H1 (cell line): ENCODE results near the gene PHACTR1. TPM values are rescaled to one million over a fixed set of nuclear protein-coding genes. Genes with fewer than 3 reads are reported as not detected.

Source experiments
- CTCF ChIA-PET: fragments of 300-600 bp; sonication (Branson Sonifier 250); formaldehyde crosslinking; loops from one replicate; lab custom pipeline; 2021; ENCODE audit not compliant: partially characterized antibody; lab: Charles Lee
- POLR2A ChIA-PET: fragments of 300-600 bp; sonication (Branson Sonifier 250); formaldehyde crosslinking; loops from one replicate; lab custom pipeline; 2021; ENCODE audit warnings: inconsistent platforms; ENCODE audit not compliant: partially characterized antibody; lab: Charles Lee
- DNase-seq, 2 experiments: peaks; one replicate each; pipeline versions ENCODE4 v3.0.0 to v3.0.0-alpha.2; 2010 to 2022; ENCODE audit warnings: low spot score in 2 of 2, low read depth in 1 of 2, mixed read lengths in 1 of 2
- FAIRE-seq: peaks from 2 replicates; lab custom pipeline; 2011; peaks lifted over from hg19 to GRCh38; lab: Jason Lieb, UNC
- H2AFZ ChIP-seq: 2 replicates; pipeline ENCODE4 v1.8.1; 2012; ENCODE audit warnings: low read length, inconsistent platforms
- H2AK5ac ChIP-seq: 2 replicates; pipeline ENCODE4 v1.6.1; 2013; ENCODE audit warnings: low read depth, low read length
- H2BK120ac ChIP-seq: replicated peaks from 2 replicates; pipeline ENCODE3; 2013; ENCODE audit warnings: low read depth, low read length, inconsistent platforms
- H2BK12ac ChIP-seq: 2 replicates; pipeline ENCODE4 v1.6.1; 2013; ENCODE audit warnings: low read depth, low read length
- H2BK15ac ChIP-seq: 2 replicates; pipeline ENCODE4 v1.6.1; 2013; ENCODE audit warnings: low read length
- H2BK20ac ChIP-seq: 2 replicates; pipeline ENCODE4 v1.6.1; 2013; ENCODE audit warnings: low read length
- H2BK5ac ChIP-seq: 2 replicates; pipeline ENCODE4 v1.6.1; 2013; ENCODE audit warnings: low read depth, low read length
- H3K14ac ChIP-seq: 2 replicates; pipeline ENCODE4 v1.6.1; 2013; ENCODE audit warnings: inconsistent platforms; ENCODE audit not compliant: insufficient read length
- H3K18ac ChIP-seq: 2 replicates; pipeline ENCODE4 v1.6.1; 2013; ENCODE audit warnings: low read length; ENCODE audit errors: extremely low read depth
- H3K23ac ChIP-seq: 2 replicates; pipeline ENCODE4 v1.6.1; 2013; ENCODE audit warnings: inconsistent platforms; ENCODE audit not compliant: insufficient read length
- H3K23me2 ChIP-seq: 2 replicates; pipeline ENCODE4 v1.6.1; 2013; ENCODE audit warnings: low read depth, low read length
- H3K27ac ChIP-seq: 2 replicates; pipeline ENCODE4 v1.6.1; 2011; ENCODE audit warnings: low read depth, low read length, inconsistent platforms
- H3K27me3 ChIP-seq, 4 experiments: replicated peaks in 1 of 4; 1 replicate in 1 of 4; 2 replicates in 3 of 4; pipeline versions ENCODE4 v1.6.1 to v1.8.1; 2011 to 2013; ENCODE audit warnings: low read length in 3 of 4, mild to moderate bottlenecking in 3 of 4, inconsistent platforms in 2 of 4, mixed read lengths in 2 of 4, moderate library complexity in 1 of 4; ENCODE audit not compliant: control insufficient read depth in 3 of 4, insufficient read depth in 3 of 4; ENCODE audit errors: extremely low read depth in 1 of 4
- H3K36me3 ChIP-seq, 4 experiments: 2 replicates each; pipeline versions ENCODE4 v1.6.1 to v1.8.1; 2011 to 2013; ENCODE audit warnings: mild to moderate bottlenecking in 4 of 4, low read length in 3 of 4, moderate library complexity in 2 of 4, control low read depth in 1 of 4, inconsistent platforms in 1 of 4; ENCODE audit not compliant: insufficient read depth in 4 of 4, control insufficient read depth in 2 of 4
- H3K4ac ChIP-seq: replicated peaks from 2 replicates; pipeline ENCODE3; 2013; ENCODE audit warnings: low read length, low read depth, mixed read lengths, inconsistent platforms; ENCODE audit not compliant: insufficient read length
- H3K4me1 ChIP-seq, 4 experiments: replicated peaks in 1 of 4; 1 replicate in 1 of 4; 2 replicates in 3 of 4; pipeline versions ENCODE4 v1.6.1 to v1.8.1; 2011 to 2013; ENCODE audit warnings: low read length in 3 of 4, inconsistent platforms in 2 of 4, mixed read lengths in 1 of 4; ENCODE audit not compliant: insufficient read depth in 4 of 4, control insufficient read depth in 3 of 4
- H3K4me2 ChIP-seq, 2 experiments: 2 replicates each; pipeline versions ENCODE4 v1.6.1 to v1.8.1; 2011 to 2013; ENCODE audit warnings: low read depth in 2 of 2, low read length in 2 of 2, control low read depth in 1 of 2, inconsistent platforms in 1 of 2, mild to moderate bottlenecking in 1 of 2; ENCODE audit not compliant: insufficient read depth in 1 of 2
- H3K4me3 ChIP-seq, 4 experiments: fragments of 200-600, 300-600 bp in 1 of 4; sonication (generic), shearing (Covaris generic), sonication (Bioruptor Twin) in 1 of 4; 2 replicates each; pipeline versions ENCODE4 v1.5.1 to v1.8.1; 2011 to 2016; ENCODE audit warnings: low read length in 4 of 4, low read depth in 3 of 4, control low read depth in 2 of 4, inconsistent platforms in 2 of 4, mild to moderate bottlenecking in 2 of 4, mixed read lengths in 1 of 4, moderate library complexity in 1 of 4; ENCODE audit not compliant: insufficient read depth in 2 of 4; ENCODE audit errors: extremely low read depth in 1 of 4
- H3K56ac ChIP-seq: replicated peaks from 2 replicates; pipeline ENCODE3; 2013; ENCODE audit warnings: low read depth, mild to moderate bottlenecking, mixed read lengths, low read length, inconsistent platforms; ENCODE audit not compliant: insufficient read length
- H3K79me1 ChIP-seq: 2 replicates; pipeline ENCODE4 v1.6.1; 2013; ENCODE audit warnings: low read depth, low read length, control low read depth
- H3K79me2 ChIP-seq, 2 experiments: 2 replicates each; pipeline versions ENCODE4 v1.6.1 to v1.8.1; 2012 to 2013; ENCODE audit warnings: low read length in 2 of 2, mild to moderate bottlenecking in 2 of 2, inconsistent platforms in 1 of 2; ENCODE audit not compliant: insufficient read depth in 2 of 2, control insufficient read depth in 1 of 2
- H3K9ac ChIP-seq, 4 experiments: replicated peaks in 1 of 4; 1 replicate in 1 of 4; 2 replicates in 3 of 4; pipeline versions ENCODE4 v1.6.1 to v1.8.1; 2011 to 2013; ENCODE audit warnings: low read depth in 3 of 4, low read length in 3 of 4, control low read depth in 2 of 4, mild to moderate bottlenecking in 2 of 4, moderate library complexity in 2 of 4, inconsistent platforms in 1 of 4; ENCODE audit errors: extremely low read depth in 1 of 4
- H3K9me3 ChIP-seq, 2 experiments: 2 replicates each; pipeline versions ENCODE4 v1.6.1 to v1.8.1; 2012 to 2013; ENCODE audit warnings: mild to moderate bottlenecking in 2 of 2, moderate library complexity in 2 of 2, control low read depth in 1 of 2, inconsistent platforms in 1 of 2, low read depth in 1 of 2, low read length in 1 of 2, mixed read lengths in 1 of 2; ENCODE audit not compliant: insufficient read depth in 2 of 2
- H4K20me1 ChIP-seq, 2 experiments: replicated peaks in 1 of 2; 2 replicates each; pipeline versions ENCODE3 to v1.8.1; 2011 to 2013; ENCODE audit warnings: inconsistent platforms in 2 of 2, low read length in 2 of 2, mild to moderate bottlenecking in 1 of 2; ENCODE audit not compliant: insufficient read depth in 2 of 2, control insufficient read depth in 1 of 2
- H4K5ac ChIP-seq: 2 replicates; pipeline ENCODE4 v1.6.1; 2013; ENCODE audit warnings: low read length, low read depth, mixed read lengths, inconsistent platforms; ENCODE audit not compliant: insufficient read length
- H4K8ac ChIP-seq: 2 replicates; pipeline ENCODE4 v1.8.0; 2013; ENCODE audit warnings: mild to moderate bottlenecking, moderate library complexity, low read length, inconsistent platforms; ENCODE audit not compliant: insufficient read depth; ENCODE audit errors: extremely low read depth
- H4K91ac ChIP-seq: replicated peaks from 2 replicates; pipeline ENCODE3; 2013; ENCODE audit warnings: low read length, mixed read lengths, inconsistent platforms; ENCODE audit not compliant: insufficient read length
- CTCF ChIP-seq, 3 experiments: IDR thresholded peaks; 1 replicate in 2 of 3; 2 replicates in 1 of 3; pipeline versions ENCODE4 v1.5.1 to v1.6.1; 2011; ENCODE audit warnings: low read length in 3 of 3, mild to moderate bottlenecking in 3 of 3, inconsistent platforms in 2 of 3, low read depth in 1 of 3, moderate library complexity in 1 of 3; ENCODE audit not compliant: insufficient read depth in 1 of 3; ENCODE audit errors: control extremely low read depth in 1 of 3
- RAD21 ChIP-seq, 2 experiments: IDR thresholded peaks in 1 of 2; conservative IDR thresholded peaks in 1 of 2; 2 replicates each; pipeline ENCODE4 v1.6.1; 2011; ENCODE audit warnings: low read depth in 2 of 2, low read length in 2 of 2, improper control_type of control experiment in 1 of 2, inconsistent platforms in 1 of 2, mild to moderate bottlenecking in 1 of 2, moderate library complexity in 1 of 2
- ZNF274 ChIP-seq: IDR thresholded peaks from 2 replicates; pipeline ENCODE4 v1.7.0; 2012; ENCODE audit warnings: low read length, borderline replicate concordance; ENCODE audit errors: extremely low read depth
- WGBS, 2 experiments: shearing (Covaris generic) in 1 of 2; methylation state at CpG; one replicate each; pipeline versions ENCODE4 v1.1.6 to v1.1.7; 2013 to 2015; ENCODE audit warnings: low lambda C conversion rate in 2 of 2, mixed read lengths in 2 of 2, inconsistent platforms in 1 of 2, low coverage in 1 of 2, missing lambda C conversion rate in 1 of 2; ENCODE audit not compliant: insufficient replicate concordance in 2 of 2, insufficient coverage in 1 of 2, insufficient read length in 1 of 2; ENCODE audit errors: extremely low coverage in 1 of 2, missing lambda C conversion rate in 1 of 2; 5-methylcytosine and 5-hydroxymethylcytosine counted together
- polyA plus RNA-seq, 7 experiments: library from polyadenylated mRNA; depleted of rRNA in 3 of 7; stranded (reverse) in 5 of 7; unstranded in 2 of 7; fragments of >200 nt in 5 of 7; fragments of 200-250 nt in 2 of 7; gene quantifications; 1 replicate in 5 of 7; 2 replicates in 1 of 7; 4 replicates in 1 of 7; pipeline versions ENCODE4 v1.2.1 to v1.2.3, GENCODE V29; 2011 to 2013; ENCODE audit warnings: missing spikeins in 2 of 7, mixed read lengths in 2 of 7
- total RNA-seq: library from RNA; stranded (reverse); fragmentation: NEBNext Ultra II Directional; extraction: Animal tissue kit (Norgen Biotek cat#: 25700); gene quantifications from 2 replicates; pipeline ENCODE4 v1.2.1, GENCODE V29; 2021

Gene PHACTR1
- total and polyA plus RNA-seq, 2 of the 8 experiments (the other 6 are each of a cell fraction or from before 2014, with no cell fraction given) = 3.9 to 17.1 TPM

GRCh38 chr6:13175759-13176158, 459.2 kb downstream of the PHACTR1 start:
- H3K4me3 ChIP-seq = no peak overlapping the region
- no peaks in the 10 kb centered on the region for H3K23me2 ChIP-seq
- H3K4me2 ChIP-seq = no peak overlapping the region
- no peak overlapping the region for H3K9ac ChIP-seq
- H4K20me1 ChIP-seq = no peaks in the 10 kb centered on the region
- H4K91ac ChIP-seq = no peak overlapping the region
- H3K9me3 ChIP-seq = no peaks in the 10 kb centered on the region
- ChIA-PET POLR2A (no interaction called here), CTCF (interaction anchor here (1.3 to 2.1 kb wide), 3 partner anchors 11 to 20 kb away, joined by 3 to 6 read pairs (median 5); no protein-coding TSS in a partner anchor)
- no peaks in the 10 kb centered on the region for H3K79me1 ChIP-seq
- WGBS, 2 experiments = 50% methylated on average over 4 of the region's 4 CpGs; no CpG with 5 or more reads in 1 of the 2 experiments
- H2BK15ac ChIP-seq = no peak overlapping the region
- DNase-seq = no peak
- H2BK5ac ChIP-seq = no peak overlapping the region
- H3K36me3 ChIP-seq = no peaks in the 10 kb centered on the region
- no peaks in the 10 kb centered on the region for H3K79me2 ChIP-seq
- H3K23ac ChIP-seq = no peak overlapping the region
- peak; percentile 66 for FAIRE-seq
- H2AK5ac ChIP-seq = no peak overlapping the region
- TF ChIP-seq CTCF (IDR thresholded peaks at IDR 0.05; ENCODE audit: control extremely low read depth in 1 of 3, insufficient read depth in 1 of 3, low read depth in 1 of 3, low read length in 3 of 3) = peak; percentile 20 to 69 (median 63); a peak in 3 of 4 replicates
- peak; percentile 47 to 54; a peak in 3 of 4 replicates for TF ChIP-seq RAD21 (IDR thresholded peaks at IDR 0.05 in 1 of 2, conservative IDR thresholded peaks at IDR 0.05 in 1 of 2; ENCODE audit: low read depth in 2 of 2, low read length in 2 of 2)
- TF ChIP-seq ZNF274 = no peak
- H3K56ac ChIP-seq = no peak overlapping the region
- no peak overlapping the region for H3K14ac ChIP-seq
- no peak overlapping the region for H2AFZ ChIP-seq
- H3K27me3 ChIP-seq = no peaks in the 10 kb centered on the region
- H3K4me1 ChIP-seq = peaks cover 0 to 17% (median 15%) of the 10 kb centered on the region in 4 experiments; a peak in 6 of 7 replicates
- no peak overlapping the region for H3K4ac ChIP-seq
- no peak overlapping the region for H2BK120ac ChIP-seq
- H3K27ac ChIP-seq = no peak overlapping the region
- no peak overlapping the region for H2BK12ac ChIP-seq
- H4K8ac ChIP-seq = no peak overlapping the region
- no peak overlapping the region for H3K18ac ChIP-seq
- no peak overlapping the region for H4K5ac ChIP-seq
- H2BK20ac ChIP-seq = no peak overlapping the region
